HepG2 (cell line): ENCODE data around the gene FAM168A. TPM values are rescaled to one million over a fixed set of nuclear protein-coding genes. Genes with fewer than 3 reads are reported as not detected.

Experiments used
- ATAC-seq: fragments of 200-7000 bp; cut with Tn5 transposase; 3 replicates; pipeline ENCODE4 v1.9.1; 2020; ENCODE audit warnings: mild to moderate bottlenecking, moderate library complexity
- BruUV-seq: library from RNA; stranded (reverse); fragments of 400-500 nt; replicated peaks from 2 replicates; lab custom pipeline; 2021; lab: Mats Ljungman, UMichigan
- CTCF ChIA-PET: fragments of 300-600 bp; formaldehyde crosslinking; extraction: SDS; loops from one replicate; lab custom pipeline; 2021; ENCODE audit warnings: low total read pairs, inconsistent platforms, low intra/inter-chr PET ratio; lab: Yijun Ruan, JAX
- POLR2A ChIA-PET: fragments of 350-600 bp; sonication (Branson Sonifier 250); formaldehyde crosslinking; loops from one replicate; lab custom pipeline; 2020; ENCODE audit warnings: antibody characterized with exemption, inconsistent platforms; lab: Yijun Ruan, JAX
- DNase-seq: peaks from one replicate; pipeline ENCODE4 v3.0.0-alpha.2; 2015; ENCODE audit warnings: low spot score
- FAIRE-seq: peaks from 3 replicates; lab custom pipeline; 2011; peaks lifted over from hg19 to GRCh38; lab: Jason Lieb, UNC
- H2AFZ ChIP-seq: one replicate; pipeline ENCODE4 v1.6.1; 2011; ENCODE audit warnings: low read length, inconsistent platforms
- H3K27ac ChIP-seq: fragments of 300-600 bp; 3 replicates; pipeline ENCODE4 v1.8.0; 2011; ENCODE audit warnings: mixed run types, mild to moderate bottlenecking, mixed read lengths, low read length, inconsistent platforms; ENCODE audit not compliant: insufficient read depth; ENCODE audit errors: extremely low read length
- H3K27me3 ChIP-seq, 2 experiments: fragments of 200-600 bp in 1 of 2; 2 replicates in 1 of 2; 3 replicates in 1 of 2; pipeline versions ENCODE4 v1.6.0 to v1.8.0; 2011; ENCODE audit warnings: low read length in 2 of 2, mild to moderate bottlenecking in 2 of 2, moderate library complexity in 2 of 2, inconsistent platforms in 1 of 2; ENCODE audit not compliant: insufficient read depth in 2 of 2, control insufficient read depth in 1 of 2
- H3K36me3 ChIP-seq, 2 experiments: fragments of 200-600 bp in 1 of 2; replicated peaks in 1 of 2; 2 replicates in 1 of 2; 3 replicates in 1 of 2; pipeline versions ENCODE4 v1.5.1 to v1.8.0; 2011; ENCODE audit warnings: low read length in 2 of 2, inconsistent platforms in 1 of 2; ENCODE audit not compliant: insufficient read depth in 2 of 2, control insufficient read depth in 1 of 2
- H3K4me1 ChIP-seq: 2 replicates; pipeline ENCODE4 v1.5.1; 2012; ENCODE audit warnings: low read length, inconsistent platforms; ENCODE audit not compliant: insufficient read depth
- H3K4me2 ChIP-seq: 2 replicates; pipeline ENCODE4 v1.6.0; 2011; ENCODE audit warnings: low read depth, low read length, inconsistent platforms
- H3K4me3 ChIP-seq, 3 experiments: fragments of 200-600 bp in 1 of 3; sonication (generic), shearing (Covaris generic) in 1 of 3; replicated peaks in 1 of 3; 2 replicates each; pipeline ENCODE4 v1.5.1; 2011 to 2016; ENCODE audit warnings: low read length in 3 of 3, inconsistent platforms in 2 of 3, low read depth in 2 of 3, mild to moderate bottlenecking in 2 of 3, control low read depth in 1 of 3, mixed read lengths in 1 of 3; ENCODE audit not compliant: insufficient read depth in 1 of 3
- H3K79me2 ChIP-seq: one replicate; pipeline ENCODE4 v1.6.1; 2011; ENCODE audit warnings: low read length, inconsistent platforms; ENCODE audit not compliant: insufficient read depth
- H3K9ac ChIP-seq: 2 replicates; pipeline ENCODE4 v1.6.0; 2011; ENCODE audit warnings: mild to moderate bottlenecking, low read depth, low read length, inconsistent platforms; ENCODE audit not compliant: insufficient read depth
- H3K9me3 ChIP-seq: 2 replicates; pipeline ENCODE4 v1.5.1; 2012; ENCODE audit warnings: mild to moderate bottlenecking, low read length
- H4K20me1 ChIP-seq: 2 replicates; pipeline ENCODE4 v1.6.0; 2011; ENCODE audit warnings: inconsistent platforms, mild to moderate bottlenecking, low read length, moderate library complexity; ENCODE audit not compliant: insufficient read depth
- KLF11 ChIP-seq: IDR thresholded peaks from 2 replicates; pipeline ENCODE4 v1.6.1; 2016; ENCODE audit warnings: missing compliant biosample characterization
- NFIC ChIP-seq: IDR thresholded peaks from 2 replicates; pipeline ENCODE4 v1.6.1; 2012; ENCODE audit warnings: mild to moderate bottlenecking, low read length, inconsistent platforms
- PCBP1 ChIP-seq: fragments of 200-400 bp; formaldehyde crosslinking; IDR thresholded peaks from 2 replicates; pipeline ENCODE4 v1.6.1; 2017; ENCODE audit warnings: mild to moderate bottlenecking, low read depth, low read length, borderline replicate concordance
- PLRG1 ChIP-seq: fragments of 450-650 bp; conservative IDR thresholded peaks from 2 replicates; pipeline ENCODE4 v1.6.1; 2016
- POGZ ChIP-seq: sonication (generic); formaldehyde crosslinking; IDR thresholded peaks from 2 replicates; pipeline ENCODE4 v1.4.0; 2020; ENCODE audit warnings: mild to moderate bottlenecking, missing genetic modification reagents
- POLR2AphosphoS2 ChIP-seq: IDR thresholded peaks from 2 replicates; pipeline ENCODE4 v1.6.1; 2011; ENCODE audit warnings: low read depth, low read length, improper control_type of control experiment
- SMAD3 ChIP-seq: sonication (generic); formaldehyde crosslinking; IDR thresholded peaks from 2 replicates; pipeline ENCODE4 v1.4.0; 2020; ENCODE audit warnings: missing genetic modification reagents
- ZBTB20 ChIP-seq: sonication (generic); formaldehyde crosslinking; IDR thresholded peaks from 2 replicates; pipeline ENCODE4 v1.8.1; 2023; ENCODE audit warnings: missing genetic modification reagents, low read depth, mild to moderate bottlenecking, borderline replicate concordance
- ZNF556 ChIP-seq: sonication (generic); formaldehyde crosslinking; IDR thresholded peaks from 2 replicates; pipeline ENCODE4 v1.4.0; 2020; ENCODE audit warnings: mild to moderate bottlenecking, missing genetic modification reagents, borderline replicate concordance
- ZNF652 ChIP-seq: IDR thresholded peaks from 2 replicates; pipeline ENCODE4 v1.6.1; 2016; ENCODE audit warnings: low read depth, borderline replicate concordance
- WGBS: methylation state at CpG from one replicate; pipeline ENCODE4 v1.1.6; 2017; ENCODE audit warnings: low lambda C conversion rate; 5-methylcytosine and 5-hydroxymethylcytosine counted together
- in situ Hi-C: cut with HindIII; loops from 2 replicates; pipeline ENCODE4 v1.10.0; 2017; ENCODE audit warnings: low pct_unique_long_range_greater_than_20kb; ENCODE audit not compliant: extremely low pct_ligation_motif_present
- intact Hi-C: fragments of 100-400 bp; cut with micrococcal nuclease; formaldehyde crosslinking; loops from one replicate; pipeline ENCODE4 v1.10.0; 2022; ENCODE audit not compliant: unreplicated experiment
- polyA plus RNA-seq, 8 experiments: library from polyadenylated mRNA; depleted of rRNA in 3 of 8; stranded (reverse) in 7 of 8; unstranded in 1 of 8; fragments of >200 nt; fragmentation: Illumina TruSeq in 4 of 8; extraction: Trizol in 4 of 8; gene quantifications; 2 replicates each; pipeline versions ENCODE4 v1.2.1 to v1.2.3, GENCODE V29; 2011 to 2016; ENCODE audit warnings: low read depth in 4 of 8, missing spikeins in 1 of 8, mixed read lengths in 1 of 8; ENCODE audit not compliant: insufficient read depth in 1 of 8
- total RNA-seq, 5 experiments: library from RNA; depleted of rRNA; stranded (reverse); fragments of >200 nt; fragmentation: Illumina TruSeq; extraction: Trizol; gene quantifications; 2 replicates each; pipeline ENCODE4 v1.2.3, GENCODE V29; 2016; ENCODE audit warnings: low read depth in 1 of 5
- TF ChIP-seq, protein P1 (sequence below): sonication (generic); formaldehyde crosslinking; IDR thresholded peaks from 2 replicates; pipeline ENCODE4 v1.5.1; 2020; ENCODE audit warnings: mild to moderate bottlenecking, missing genetic modification reagents, moderate library complexity
- TF ChIP-seq, protein P2 (sequence below): sonication (generic); formaldehyde crosslinking; IDR thresholded peaks from 2 replicates; pipeline ENCODE4 v1.4.0; 2020; ENCODE audit warnings: low read depth, missing genetic modification reagents

The FAM168A gene
- total and polyA plus RNA-seq, 2 of the 13 experiments (the other 11 are each of a cell fraction or from before 2014, with no cell fraction given) = 13.9 to 15.8 TPM

DNA sequence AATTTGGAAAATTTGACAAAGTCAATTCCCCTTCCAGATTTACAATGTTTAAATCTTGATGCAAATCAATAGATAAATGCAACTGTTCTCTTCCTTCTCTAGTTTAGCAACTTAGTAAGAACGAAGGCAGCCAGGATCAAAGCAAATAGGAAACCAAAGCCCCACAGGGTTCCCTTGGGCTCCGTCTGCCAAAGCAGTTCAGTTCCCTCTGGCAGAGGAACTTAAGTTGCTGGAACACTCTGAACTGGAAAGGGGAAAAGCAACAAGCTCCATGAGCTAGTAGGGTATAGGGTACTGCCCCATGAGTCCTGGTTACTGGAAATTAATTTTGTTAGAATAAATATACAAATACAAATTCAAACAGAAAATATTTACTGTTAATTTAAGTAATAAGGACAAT lies 130.4 kb downstream of the FAM168A start:
- no peak overlapping the region for H3K4me2 ChIP-seq
- ATAC-seq = no peak
- 0 out of 2 replicates have a peak, but pooled peaks cover 18% of the 10 kb centered on the region for H3K4me1 ChIP-seq
- H3K27ac ChIP-seq = no peak overlapping the region
- WGBS = 97% methylated on average over 2 of the region's 2 CpGs
- POLR2A ChIA-PET = no interaction called here
- in situ Hi-C loops (no loop called here), intact Hi-C loops (no loop called here)
- H3K27me3 ChIP-seq = no peaks in the 10 kb centered on the region
- DNase-seq = no peak
- TF ChIP-seq ZNF652 (CRISPR knock-in tag) = no peak
- TF ChIP-seq NFIC = no peak
- TF ChIP-seq POGZ (CRISPR knock-in tag) = no peak
- no peak for TF ChIP-seq ZNF556 (CRISPR knock-in tag)
- TF ChIP-seq PLRG1 = no peak
- no peak for TF ChIP-seq KLF11
- no peak for TF ChIP-seq SMAD3 (CRISPR knock-in tag)
- no peaks in the 10 kb centered on the region for H4K20me1 ChIP-seq
- H3K9ac ChIP-seq = no peak overlapping the region
- no peak overlapping the region for H2AFZ ChIP-seq
- BruUV-seq = no TSS peak
- H3K4me3 ChIP-seq = no peak overlapping the region
- no peak for FAIRE-seq
- no peaks in the 10 kb centered on the region for H3K79me2 ChIP-seq
- no peaks in the 10 kb centered on the region for H3K9me3 ChIP-seq
- H3K36me3 ChIP-seq = no peaks in the 10 kb centered on the region; a peak in 2 of 5 replicates
- CTCF ChIA-PET = no interaction called here

DNA sequence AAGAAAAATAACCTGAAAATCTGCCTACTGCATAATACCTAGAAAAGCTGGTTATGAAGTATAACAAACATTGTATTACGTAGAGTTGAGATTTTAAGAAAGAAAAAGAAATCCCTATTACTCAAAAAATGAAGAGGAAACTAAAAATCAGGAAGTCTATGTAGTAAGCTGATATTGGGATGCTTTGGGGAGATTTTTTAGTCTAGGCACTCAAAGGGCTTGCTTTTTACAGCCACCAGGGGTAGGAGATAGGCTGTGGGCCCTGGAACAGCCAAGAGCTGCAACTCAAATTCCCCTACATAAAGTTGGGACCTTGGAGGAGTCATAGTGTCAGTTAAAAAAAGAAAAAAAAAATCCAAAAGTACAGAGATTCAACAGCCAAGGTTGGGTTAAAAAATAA lies 131.3 kb downstream of the FAM168A start:
- Histone ChIP-seq H3K9ac (no peak overlapping the region), H4K20me1 (no peaks in the 10 kb centered on the region), H3K27me3 (no peaks in the 10 kb centered on the region), H3K9me3 (no peaks in the 10 kb centered on the region), H2AFZ (no peak overlapping the region), H3K27ac (no peak overlapping the region), H3K4me1 (0 out of 2 replicates have a peak, but pooled peaks cover 18% of the 10 kb centered on the region), H3K79me2 (no peaks in the 10 kb centered on the region), H3K4me2 (no peak overlapping the region), H3K36me3 (no peaks in the 10 kb centered on the region; a peak in 2 of 5 replicates), H3K4me3 (no peak overlapping the region)
- POLR2A ChIA-PET = no interaction called here
- CTCF ChIA-PET = no interaction called here
- DNase-seq (no peak), FAIRE-seq (no peak), ATAC-seq (no peak)
- in situ Hi-C loops = no loop called here
- WGBS = 97% methylated on average over 1 of the region's 1 CpG
- intact Hi-C loops = no loop called here
- BruUV-seq = no TSS peak
- TF ChIP-seq POLR2AphosphoS2 (no peak), PCBP1 (no peak), ZBTB20 (CRISPR knock-in tag) (no peak)
- TF ChIP-seq, protein P1, sequence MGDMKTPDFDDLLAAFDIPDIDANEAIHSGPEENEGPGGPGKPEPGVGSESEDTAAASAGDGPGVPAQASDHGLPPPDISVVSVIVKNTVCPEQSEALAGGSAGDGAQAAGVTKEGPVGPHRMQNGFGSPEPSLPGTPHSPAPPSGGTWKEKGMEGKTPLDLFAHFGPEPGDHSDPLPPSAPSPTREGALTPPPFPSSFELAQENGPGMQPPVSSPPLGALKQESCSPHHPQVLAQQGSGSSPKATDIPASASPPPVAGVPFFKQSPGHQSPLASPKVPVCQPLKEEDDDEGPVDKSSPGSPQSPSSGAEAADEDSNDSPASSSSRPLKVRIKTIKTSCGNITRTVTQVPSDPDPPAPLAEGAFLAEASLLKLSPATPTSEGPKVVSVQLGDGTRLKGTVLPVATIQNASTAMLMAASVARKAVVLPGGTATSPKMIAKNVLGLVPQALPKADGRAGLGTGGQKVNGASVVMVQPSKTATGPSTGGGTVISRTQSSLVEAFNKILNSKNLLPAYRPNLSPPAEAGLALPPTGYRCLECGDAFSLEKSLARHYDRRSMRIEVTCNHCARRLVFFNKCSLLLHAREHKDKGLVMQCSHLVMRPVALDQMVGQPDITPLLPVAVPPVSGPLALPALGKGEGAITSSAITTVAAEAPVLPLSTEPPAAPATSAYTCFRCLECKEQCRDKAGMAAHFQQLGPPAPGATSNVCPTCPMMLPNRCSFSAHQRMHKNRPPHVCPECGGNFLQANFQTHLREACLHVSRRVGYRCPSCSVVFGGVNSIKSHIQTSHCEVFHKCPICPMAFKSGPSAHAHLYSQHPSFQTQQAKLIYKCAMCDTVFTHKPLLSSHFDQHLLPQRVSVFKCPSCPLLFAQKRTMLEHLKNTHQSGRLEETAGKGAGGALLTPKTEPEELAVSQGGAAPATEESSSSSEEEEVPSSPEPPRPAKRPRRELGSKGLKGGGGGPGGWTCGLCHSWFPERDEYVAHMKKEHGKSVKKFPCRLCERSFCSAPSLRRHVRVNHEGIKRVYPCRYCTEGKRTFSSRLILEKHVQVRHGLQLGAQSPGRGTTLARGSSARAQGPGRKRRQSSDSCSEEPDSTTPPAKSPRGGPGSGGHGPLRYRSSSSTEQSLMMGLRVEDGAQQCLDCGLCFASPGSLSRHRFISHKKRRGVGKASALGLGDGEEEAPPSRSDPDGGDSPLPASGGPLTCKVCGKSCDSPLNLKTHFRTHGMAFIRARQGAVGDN (CRISPR knock-in tag) = no peak
- TF ChIP-seq, protein P2, sequence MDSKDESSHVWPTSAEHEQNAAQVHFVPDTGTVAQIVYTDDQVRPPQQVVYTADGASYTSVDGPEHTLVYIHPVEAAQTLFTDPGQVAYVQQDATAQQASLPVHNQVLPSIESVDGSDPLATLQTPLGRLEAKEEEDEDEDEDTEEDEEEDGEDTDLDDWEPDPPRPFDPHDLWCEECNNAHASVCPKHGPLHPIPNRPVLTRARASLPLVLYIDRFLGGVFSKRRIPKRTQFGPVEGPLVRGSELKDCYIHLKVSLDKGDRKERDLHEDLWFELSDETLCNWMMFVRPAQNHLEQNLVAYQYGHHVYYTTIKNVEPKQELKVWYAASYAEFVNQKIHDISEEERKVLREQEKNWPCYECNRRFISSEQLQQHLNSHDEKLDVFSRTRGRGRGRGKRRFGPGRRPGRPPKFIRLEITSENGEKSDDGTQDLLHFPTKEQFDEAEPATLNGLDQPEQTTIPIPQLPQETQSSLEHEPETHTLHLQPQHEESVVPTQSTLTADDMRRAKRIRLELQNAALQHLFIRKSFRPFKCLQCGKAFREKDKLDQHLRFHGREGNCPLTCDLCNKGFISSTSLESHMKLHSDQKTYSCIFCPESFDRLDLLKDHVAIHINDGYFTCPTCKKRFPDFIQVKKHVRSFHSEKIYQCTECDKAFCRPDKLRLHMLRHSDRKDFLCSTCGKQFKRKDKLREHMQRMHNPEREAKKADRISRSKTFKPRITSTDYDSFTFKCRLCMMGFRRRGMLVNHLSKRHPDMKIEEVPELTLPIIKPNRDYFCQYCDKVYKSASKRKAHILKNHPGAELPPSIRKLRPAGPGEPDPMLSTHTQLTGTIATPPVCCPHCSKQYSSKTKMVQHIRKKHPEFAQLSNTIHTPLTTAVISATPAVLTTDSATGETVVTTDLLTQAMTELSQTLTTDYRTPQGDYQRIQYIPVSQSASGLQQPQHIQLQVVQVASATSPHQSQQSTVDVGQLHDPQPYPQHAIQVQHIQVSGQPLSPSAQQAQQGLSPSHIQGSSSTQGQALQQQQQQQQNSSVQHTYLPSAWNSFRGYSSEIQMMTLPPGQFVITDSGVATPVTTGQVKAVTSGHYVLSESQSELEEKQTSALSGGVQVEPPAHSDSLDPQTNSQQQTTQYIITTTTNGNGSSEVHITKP (CRISPR knock-in tag) = no peak
